Prostate gland (tissue), 2 donors: Measurements from ENCODE around the gene PRKG1.

Experiments used
- POLR2A ChIP-seq: fragments of 450-650 bp; IDR thresholded peaks from one replicate; pipeline ENCODE4 v1.6.1; 2016; ENCODE audit warnings: antibody characterized with exemption, mild to moderate bottlenecking
- POLR2AphosphoS5 ChIP-seq: sonication (generic); formaldehyde crosslinking; IDR thresholded peaks from one replicate; pipeline ENCODE4 v1.6.1; 2017; ENCODE audit warnings: antibody characterized with exemption
- TF ChIP-seq, protein P1 (sequence below), 4 experiments: fragments of 200-600 bp in 2 of 4; fragments of 450-650 bp in 2 of 4; sonication (generic) in 2 of 4; IDR thresholded peaks; 1 replicate in 3 of 4; 2 replicates in 1 of 4; pipeline ENCODE4 v1.5.1; 2016 to 2019; ENCODE audit warnings: antibody characterized with exemption in 4 of 4, mild to moderate bottlenecking in 2 of 4, moderate library complexity in 2 of 4

DNA sequence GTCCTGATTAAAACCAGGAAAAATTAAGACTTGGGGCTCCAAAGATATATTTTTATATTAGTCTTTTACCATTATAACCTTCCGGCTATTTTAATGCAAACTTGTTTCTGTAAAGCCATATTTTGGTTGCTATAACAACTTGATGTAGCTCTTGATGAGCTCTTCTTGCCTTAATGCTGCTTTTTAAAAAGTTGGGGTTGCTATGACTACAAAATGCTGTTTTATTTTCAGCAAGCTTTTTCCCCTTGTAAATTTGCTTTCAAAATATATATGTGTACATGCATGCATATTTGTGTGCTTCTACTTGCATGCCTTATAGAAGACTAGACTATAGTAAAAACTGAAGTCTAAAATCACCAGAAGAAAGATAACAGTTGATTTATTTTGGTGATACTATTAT, 525.4 kb downstream of the PRKG1 start:
- TF ChIP-seq, protein P1, sequence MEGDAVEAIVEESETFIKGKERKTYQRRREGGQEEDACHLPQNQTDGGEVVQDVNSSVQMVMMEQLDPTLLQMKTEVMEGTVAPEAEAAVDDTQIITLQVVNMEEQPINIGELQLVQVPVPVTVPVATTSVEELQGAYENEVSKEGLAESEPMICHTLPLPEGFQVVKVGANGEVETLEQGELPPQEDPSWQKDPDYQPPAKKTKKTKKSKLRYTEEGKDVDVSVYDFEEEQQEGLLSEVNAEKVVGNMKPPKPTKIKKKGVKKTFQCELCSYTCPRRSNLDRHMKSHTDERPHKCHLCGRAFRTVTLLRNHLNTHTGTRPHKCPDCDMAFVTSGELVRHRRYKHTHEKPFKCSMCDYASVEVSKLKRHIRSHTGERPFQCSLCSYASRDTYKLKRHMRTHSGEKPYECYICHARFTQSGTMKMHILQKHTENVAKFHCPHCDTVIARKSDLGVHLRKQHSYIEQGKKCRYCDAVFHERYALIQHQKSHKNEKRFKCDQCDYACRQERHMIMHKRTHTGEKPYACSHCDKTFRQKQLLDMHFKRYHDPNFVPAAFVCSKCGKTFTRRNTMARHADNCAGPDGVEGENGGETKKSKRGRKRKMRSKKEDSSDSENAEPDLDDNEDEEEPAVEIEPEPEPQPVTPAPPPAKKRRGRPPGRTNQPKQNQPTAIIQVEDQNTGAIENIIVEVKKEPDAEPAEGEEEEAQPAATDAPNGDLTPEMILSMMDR (IDR thresholded peaks at IDR 0.05) = no peak
- no peak for TF ChIP-seq POLR2AphosphoS5
- TF ChIP-seq POLR2A = no peak
